Measurements from ENCODE around the gene TLL2.

Gene TLL2

GRCh38 chr10:96505150-96506136, 8.3 kb downstream of the TLL2 start:
- DNase-seq, result no peak

DNA sequence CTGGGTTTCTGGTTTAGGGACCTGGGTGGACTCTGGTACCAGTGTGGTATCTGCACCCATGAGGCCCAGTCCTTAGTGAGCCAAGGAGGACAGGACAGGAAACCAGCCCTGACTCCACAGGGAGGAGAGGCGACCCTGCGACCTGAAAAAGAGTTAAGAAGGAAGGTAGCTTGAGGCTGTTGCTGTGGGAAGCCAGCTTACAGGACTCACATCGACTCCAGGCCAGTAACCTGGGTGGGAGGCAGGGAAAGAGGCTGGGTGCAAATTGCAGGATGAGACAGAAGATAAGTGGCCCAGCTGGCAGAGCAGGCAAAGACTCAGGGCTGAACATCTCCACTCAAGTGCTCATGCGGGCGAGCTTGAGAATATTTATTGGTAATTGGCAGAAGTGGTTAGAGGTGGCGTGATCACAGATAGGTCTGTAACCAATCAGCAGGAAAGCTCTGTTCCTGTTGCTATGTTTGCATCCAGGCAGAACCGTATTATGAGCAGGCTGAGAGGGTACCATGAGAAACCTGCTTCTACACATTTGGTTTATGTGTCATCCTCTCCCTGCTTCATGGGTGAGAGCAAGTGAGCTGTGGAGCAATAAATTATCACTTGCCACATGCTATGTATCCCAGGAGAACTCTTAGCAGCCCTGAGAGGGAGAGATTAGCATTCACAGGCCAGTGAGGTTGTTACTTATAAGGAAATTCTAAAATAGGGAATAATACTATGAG, 11.0 kb downstream of the TLL2 start:
- DNase-seq, result no peak

- DNase-seq, result no peak
Measured at GRCh38 chr10:96501985-96502384, 11.7 kb downstream of the TLL2 start.

DNA sequence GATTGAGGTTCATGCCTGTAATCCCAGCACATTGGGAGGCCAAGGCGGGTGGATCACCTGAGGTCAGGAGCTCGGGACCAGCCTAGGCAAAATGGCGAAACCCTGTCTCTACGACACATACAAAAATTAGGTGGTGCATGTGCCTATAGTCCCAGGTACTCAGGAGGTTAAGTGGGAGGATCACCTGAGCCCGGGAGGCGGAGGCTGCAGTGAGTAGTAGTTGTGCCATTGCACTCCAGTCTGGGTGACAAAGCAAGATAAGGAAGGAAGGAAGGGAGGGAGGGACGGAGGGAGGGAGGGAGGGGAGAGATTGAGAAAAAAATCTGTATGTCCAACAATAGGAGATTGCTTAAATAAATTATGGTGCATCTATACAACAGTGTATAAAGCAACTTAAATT, 13.2 kb downstream of the TLL2 start:
- DNase-seq, result no peak

DNA sequence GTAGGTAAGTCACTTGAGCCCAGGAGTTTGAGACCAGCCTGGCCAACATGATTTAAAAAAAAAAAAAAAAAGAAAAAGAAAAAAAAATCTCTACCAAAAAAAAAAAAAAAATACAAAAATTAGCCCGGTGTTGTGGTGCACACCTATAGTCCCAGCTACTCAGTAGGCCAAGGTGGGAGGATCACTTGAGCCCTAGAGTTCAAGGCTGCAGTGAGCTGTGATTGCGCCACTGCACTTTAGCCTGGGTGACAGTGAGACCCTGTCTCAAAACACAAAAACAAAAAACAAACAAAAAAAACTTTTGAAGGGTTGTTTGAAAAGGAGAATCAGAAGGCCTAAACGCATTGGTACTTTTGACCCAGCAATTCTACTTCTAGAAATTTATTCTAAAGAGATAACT, 13.7 kb downstream of the TLL2 start:
- no peak for DNase-seq

- no peak for DNase-seq
Measured at GRCh38 chr10:96497391-96497790, 16.3 kb downstream of the TLL2 start.

DNA sequence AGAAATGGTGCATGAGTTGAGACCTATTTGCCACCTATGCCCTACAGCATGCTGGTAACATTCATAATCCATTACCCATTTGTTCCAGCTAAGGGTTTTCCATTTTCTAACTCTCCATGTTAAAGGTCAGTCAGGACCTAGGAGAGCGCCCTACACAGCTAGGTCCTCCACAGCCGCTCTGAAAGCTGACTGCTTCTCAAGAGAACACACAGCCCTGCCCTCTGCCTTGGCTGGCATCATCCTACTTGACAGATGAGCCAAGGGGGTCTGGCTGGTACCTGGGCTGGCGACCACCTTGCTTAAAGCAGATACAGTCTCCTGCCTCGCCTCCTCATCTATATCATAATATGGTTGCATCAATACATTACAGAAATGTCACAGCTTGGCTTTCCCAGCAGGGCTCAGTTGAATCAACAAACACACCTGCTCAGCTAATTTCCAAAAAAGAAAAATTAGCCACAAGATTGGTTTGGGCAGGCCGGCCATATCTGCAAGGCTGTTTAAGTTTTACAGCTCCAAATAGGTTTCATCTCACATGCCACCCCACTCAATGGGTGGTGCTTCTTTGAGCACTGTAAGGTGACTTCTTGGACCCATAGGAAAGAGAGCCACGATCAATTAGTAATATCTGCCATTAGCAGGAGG, 17.3 kb downstream of the TLL2 start:
- DNase-seq, result no peak

DNA sequence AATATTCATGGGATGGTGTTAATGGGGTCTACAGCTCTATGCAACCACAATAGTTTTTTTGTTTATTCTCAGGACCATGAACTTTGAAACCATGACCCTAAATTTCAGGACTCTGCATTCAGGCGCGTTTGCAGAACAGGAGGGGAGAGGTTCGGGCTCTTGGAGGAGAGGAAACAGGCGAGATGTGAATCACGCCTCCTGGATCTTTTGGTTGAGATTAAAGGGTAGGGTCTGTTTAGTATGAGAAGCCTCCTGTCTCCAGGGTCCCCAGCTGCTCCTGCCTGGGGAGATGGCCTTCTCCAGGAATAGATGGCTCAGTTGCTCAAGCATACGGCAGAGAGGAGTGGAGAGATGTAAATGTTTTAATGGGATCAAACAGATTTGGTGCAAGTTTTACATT, 18.2 kb downstream of the TLL2 start:
- DNase-seq, result no peak

GRCh38 chr10:96494694-96495093, 19.0 kb downstream of the TLL2 start:
- no peak for DNase-seq

- no peak for DNase-seq
Measured at GRCh38 chr10:96493871-96494525, 19.7 kb downstream of the TLL2 start.

DNA sequence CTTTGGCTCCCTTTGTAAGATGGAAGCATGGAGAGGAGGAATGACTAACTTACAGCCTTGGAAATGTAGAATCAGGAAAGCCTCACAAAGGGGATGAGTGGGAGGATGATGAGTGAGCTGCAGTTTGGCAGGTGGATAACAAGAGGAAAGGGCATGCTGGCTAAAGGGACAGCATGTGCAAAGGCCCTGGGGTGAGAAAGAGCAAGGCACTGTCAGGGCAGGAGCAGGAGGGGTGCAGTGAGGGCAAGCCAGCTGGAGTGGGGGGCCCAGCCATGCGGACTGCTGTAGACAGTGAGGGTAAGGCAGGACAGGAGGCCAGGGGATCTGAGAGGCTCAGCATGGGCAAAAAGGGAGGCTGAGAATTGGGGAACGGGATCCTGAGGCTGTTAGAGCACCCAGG, 20.5 kb downstream of the TLL2 start:
- DNase-seq, result no peak

DNA sequence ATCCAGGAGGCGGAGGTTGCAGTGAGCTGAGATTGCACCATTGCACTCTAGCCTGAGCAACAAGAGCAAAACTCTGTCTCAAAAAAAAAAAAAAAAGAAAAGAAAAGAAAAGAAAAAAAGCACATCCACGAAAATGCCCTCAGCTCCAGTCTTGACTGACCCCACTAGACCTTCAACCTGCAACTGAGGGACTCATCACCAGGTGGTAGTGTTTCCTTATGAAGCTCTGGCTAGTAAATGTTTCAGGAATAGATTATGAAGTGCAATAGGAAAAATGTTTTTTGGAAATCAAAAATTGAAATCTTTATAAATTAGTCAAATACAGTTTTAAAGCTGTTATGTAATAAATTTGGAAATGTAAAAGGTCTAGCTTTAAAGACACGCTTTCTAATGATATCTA, 22.4 kb downstream of the TLL2 start:
- DNase-seq, result no peak

GRCh38 chr10:96488161-96488935, 25.4 kb downstream of the TLL2 start:
- no peak for DNase-seq

DNA sequence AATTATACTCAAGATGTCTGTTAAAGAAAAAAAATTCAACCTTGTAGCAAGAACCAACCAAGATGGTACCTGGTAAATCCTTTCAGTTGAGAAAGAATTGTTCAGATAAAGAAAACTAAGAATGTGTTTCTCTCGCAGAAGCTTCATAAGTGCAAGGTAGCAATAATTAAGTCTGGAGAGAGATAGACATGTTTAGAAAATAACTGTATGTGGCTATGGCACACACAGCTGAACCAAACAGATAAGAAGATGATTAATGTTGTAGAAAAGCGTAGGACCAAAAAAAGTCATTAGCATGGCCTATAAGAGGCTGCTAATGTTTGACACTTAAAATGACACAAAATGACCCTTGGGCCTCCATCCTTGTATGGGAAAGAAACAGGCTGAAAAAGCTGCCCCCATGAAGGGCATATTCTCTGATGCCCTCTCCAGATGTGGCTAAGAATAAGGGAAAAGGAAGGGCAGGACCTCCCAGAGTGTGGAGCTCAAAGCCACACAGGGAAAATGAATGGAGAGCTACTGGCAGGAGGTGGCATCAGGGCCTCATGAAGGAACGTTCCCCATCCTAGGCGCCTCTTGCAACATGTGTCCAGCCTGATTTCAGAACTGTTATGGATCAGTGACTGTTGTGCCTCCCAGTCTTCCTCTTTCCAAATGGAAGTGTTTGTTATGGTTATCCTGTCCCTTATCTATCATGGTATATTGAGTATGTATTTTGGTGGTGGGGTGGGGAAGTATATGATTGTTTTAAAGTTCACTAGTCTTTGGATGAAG, 30.7 kb downstream of the TLL2 start:
- no peak for DNase-seq

DNA sequence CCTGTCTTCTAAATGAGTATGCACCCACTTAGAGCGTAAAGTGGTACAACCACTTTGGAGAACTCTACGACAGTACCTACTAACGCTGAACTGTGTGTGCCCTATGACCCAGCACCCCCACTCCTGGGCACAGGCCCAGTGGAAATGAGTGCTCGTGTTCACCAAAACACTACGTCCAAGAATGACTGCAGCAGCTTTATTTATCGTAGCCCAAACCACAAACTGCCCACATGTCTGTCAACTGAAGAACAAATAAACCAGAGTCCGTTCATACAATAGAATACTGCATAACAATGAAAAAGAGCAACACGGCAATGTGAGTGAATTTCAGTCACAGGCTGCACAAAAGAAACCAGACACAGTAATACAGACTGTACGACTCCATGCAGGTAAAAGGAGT, 35.4 kb downstream of the TLL2 start:
- DNase-seq, result no peak

DNA sequence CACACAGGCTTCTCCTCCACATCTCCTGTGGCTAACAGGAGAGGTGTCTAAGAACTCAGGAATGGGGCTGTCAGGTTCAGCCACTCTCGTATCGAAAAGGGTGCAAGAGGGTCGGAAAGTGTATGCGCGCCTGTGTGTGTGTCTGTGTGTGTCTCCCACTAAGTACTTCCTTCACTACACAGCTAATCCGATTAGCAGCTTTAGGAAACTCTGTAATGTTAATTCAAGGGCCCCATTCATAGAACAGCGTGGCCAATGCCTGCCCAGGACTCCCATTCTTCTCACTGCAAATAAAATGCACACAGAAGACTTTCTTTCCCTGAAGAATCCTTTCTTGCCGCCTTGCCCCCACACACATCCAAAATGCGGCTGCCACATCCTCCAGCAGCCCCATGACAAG, 39.9 kb downstream of the TLL2 start:
- no peak for DNase-seq

DNA sequence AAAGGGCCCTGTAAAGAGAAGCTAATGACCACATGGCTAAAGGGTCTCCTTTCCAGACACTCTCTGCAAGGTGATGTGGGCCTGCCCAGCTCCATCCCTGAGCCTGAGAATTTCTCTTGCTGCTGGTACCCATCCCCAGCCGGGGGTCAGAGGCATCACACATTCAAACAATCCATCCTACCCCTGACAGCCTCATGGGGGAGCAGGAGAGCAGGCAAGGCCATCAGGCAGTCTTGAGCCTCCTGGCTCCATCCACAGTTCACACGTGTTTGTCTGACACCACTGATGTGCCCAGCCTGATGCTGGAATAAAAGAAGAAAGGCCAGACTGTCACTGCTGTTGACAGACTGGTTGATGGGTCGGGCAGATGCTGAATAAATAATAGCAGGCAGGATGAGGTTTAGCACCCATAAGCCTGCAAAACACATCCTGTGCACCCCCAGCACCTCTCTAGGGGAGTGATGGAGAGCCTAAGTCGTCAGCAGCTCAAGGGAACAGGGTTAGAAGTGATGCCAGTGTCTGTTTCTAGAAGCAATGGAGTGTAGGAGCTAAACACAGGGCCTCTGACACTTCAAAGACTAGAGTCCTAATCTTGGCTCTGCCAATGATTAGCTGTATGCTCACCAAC, 43.5 kb downstream of the TLL2 start:
- no peak for DNase-seq

GRCh38 chr10:96468845-96469244, 44.9 kb downstream of the TLL2 start:
- no peak for DNase-seq

- no peak for DNase-seq
Measured at GRCh38 chr10:96465599-96465998, 48.1 kb downstream of the TLL2 start.

DNA sequence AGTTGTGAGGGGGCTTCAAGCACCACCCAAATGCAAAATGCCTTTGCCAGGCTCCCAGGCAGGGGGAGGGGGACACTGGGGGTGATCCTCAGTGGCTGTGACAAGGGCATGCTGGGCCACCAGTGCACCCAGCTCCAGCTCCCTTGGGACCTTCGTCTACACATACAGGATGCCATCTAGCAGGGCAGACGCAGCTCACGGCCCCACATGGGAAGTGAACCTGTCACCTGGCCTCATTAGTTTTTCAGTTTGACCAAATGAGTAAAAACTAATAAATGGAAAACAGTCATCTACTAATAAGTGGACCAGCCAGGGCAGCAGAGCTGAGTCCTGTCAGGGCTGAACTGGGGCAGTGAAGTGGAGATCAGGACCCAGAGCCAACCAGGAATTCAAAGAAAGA, 50.2 kb downstream of the TLL2 start:
- DNase-seq, result no peak

DNA sequence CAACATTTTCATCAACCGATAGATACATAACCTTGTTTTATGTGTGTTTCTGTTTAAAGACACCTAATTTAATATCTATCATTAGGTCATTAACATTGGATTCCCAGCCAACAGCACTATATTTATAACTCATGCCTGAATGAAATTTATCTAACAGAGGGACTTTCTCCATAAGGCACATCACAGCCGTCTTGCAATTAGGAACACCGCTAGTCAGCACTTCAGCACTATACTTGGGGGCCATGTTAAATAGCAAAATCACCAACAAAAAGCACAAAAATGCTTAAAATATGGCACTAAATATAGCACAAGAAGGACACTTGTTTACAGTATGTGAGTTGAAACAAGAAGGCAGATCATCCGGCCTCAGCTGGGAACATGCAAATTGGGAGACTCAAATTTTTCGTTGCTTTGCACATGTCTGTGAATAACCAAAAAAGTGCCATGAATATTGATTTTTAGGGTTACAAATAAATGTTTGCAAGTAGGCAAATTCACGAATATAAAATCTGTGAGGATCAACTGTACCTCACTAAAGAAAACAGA, 51.0 kb downstream of the TLL2 start:
- DNase-seq, result no peak

Data from activated gamma-delta T cell (primary cell).